HFFc6 (cell line): ENCODE data around the gene RRM2. TPM values are rescaled to one million over a fixed set of nuclear protein-coding genes. Genes with fewer than 3 reads are reported as not detected.

Source experiments
- DNase-seq: peaks from one replicate; pipeline ENCODE4 v3.0.0-alpha.2; 2018
- H3K27ac Mint-ChIP-seq: 2 replicates; pipeline ENCODE4 v1.8.0; 2020; ENCODE audit warnings: mild to moderate bottlenecking, mixed read lengths
- H3K27me3 Mint-ChIP-seq: 2 replicates; pipeline ENCODE4 v1.8.0; 2021; ENCODE audit warnings: mild to moderate bottlenecking, moderate library complexity, mixed read lengths; ENCODE audit not compliant: insufficient read depth
- H3K36me3 Mint-ChIP-seq: 2 replicates; pipeline ENCODE4 v1.8.0; 2021; ENCODE audit warnings: low read depth, mixed read lengths
- H3K4me1 Mint-ChIP-seq: 2 replicates; pipeline ENCODE4 v1.8.0; 2020; ENCODE audit warnings: low read depth, mixed read lengths
- H3K4me3 Mint-ChIP-seq: 2 replicates; pipeline ENCODE4 v1.8.0; 2020; ENCODE audit warnings: mild to moderate bottlenecking, moderate library complexity, mixed read lengths
- H3K9me3 Mint-ChIP-seq: 2 replicates; pipeline ENCODE4 v1.8.0; 2020; ENCODE audit warnings: mild to moderate bottlenecking, mixed read lengths
- CTCF ChIP-seq: fragments of 200-600 bp; sonication (generic); IDR thresholded peaks from 2 replicates; pipeline ENCODE4 v1.5.0; 2021; ENCODE audit warnings: antibody characterized with exemption, mild to moderate bottlenecking
- total RNA-seq, 6 experiments: library from RNA; stranded (reverse); fragmentation: NEBNext Ultra II Directional; extraction: Animal tissue kit (Norgen Biotek cat#: 25700); gene quantifications; 2 replicates in 1 of 6; 3 replicates in 5 of 6; pipeline ENCODE4 v1.2.3, GENCODE V29; 2021

Gene RRM2
- total RNA-seq, 6 experiments from 2014 or later: 76.4 to 179 (median 158) TPM

- TF ChIP-seq CTCF: no peak
- Mint-ChIP-seq H3K36me3 (no peaks in the 10 kb centered on the region), H3K4me3 (no peak overlapping the region), H3K27ac (no peak overlapping the region), H3K27me3 (no peaks in the 10 kb centered on the region; the same call in 1 of the 2 replicates), H3K4me1 (no peaks in the 10 kb centered on the region), H3K9me3 (no peaks in the 10 kb centered on the region)
- no peak for DNase-seq
These were observed 56.2 kb downstream of the RRM2 start for GRCh38 chr2:10178751-10179150.

- no peak for TF ChIP-seq CTCF
- Mint-ChIP-seq H3K27me3 (no peaks in the 10 kb centered on the region; the same call in 1 of the 2 replicates), H3K27ac (no peak overlapping the region), H3K36me3 (no peaks in the 10 kb centered on the region), H3K4me1 (no peaks in the 10 kb centered on the region), H3K4me3 (no peak overlapping the region), H3K9me3 (no peaks in the 10 kb centered on the region)
- peak; percentile 17 for DNase-seq
These were observed 56.9 kb downstream of the RRM2 start for GRCh38 chr2:10179422-10179821.

- no peak for TF ChIP-seq CTCF
- Mint-ChIP-seq H3K27ac (no peak overlapping the region), H3K4me3 (no peak overlapping the region), H3K36me3 (no peaks in the 10 kb centered on the region), H3K9me3 (no peaks in the 10 kb centered on the region), H3K27me3 (no peaks in the 10 kb centered on the region; the same call in 1 of the 2 replicates), H3K4me1 (peaks cover 5% of the 10 kb centered on the region; the same call in 1 of the 2 replicates)
- no peak for DNase-seq
These were observed 57.7 kb downstream of the RRM2 start for GRCh38 chr2:10180229-10180628.

Other genes with a start within 250 kb of the RRM2 start
- gene GRHL1, start 171.0 kb upstream of the RRM2 start, total RNA-seq: under 1 TPM; 0.46 to 0.76 (median 0.59) TPM
- gene KLF11, start 79.2 kb upstream of the RRM2 start, total RNA-seq: 1 to 10 TPM; 2.8 to 3.9 (median 3.6) TPM
- 1 to 10 TPM in 4 of 6 experiments, under 1 TPM in 2; 0.24 to 2.0 (median 1.4) TPM for gene CYS1, start 42.3 kb upstream of the RRM2 start, total RNA-seq
- gene HPCAL1, start 180.2 kb downstream of the RRM2 start, total RNA-seq: 10 to 100 TPM; 36.3 to 60.3 (median 57.2) TPM